Renal cortical epithelial cell (primary cell): ENCODE measurements around the gene EEPD1. TPM values are rescaled to one million over a fixed set of nuclear protein-coding genes. Genes with fewer than 3 reads are reported as not detected.
"Not testable (repeated sequence)": the region's sequence is repeated elsewhere in the genome, so short reads cannot be mapped to it uniquely, and the experiment has no call there.

Experiments used
- DNase-seq: peaks from one replicate; pipeline ENCODE4 v3.0.0-alpha.2; 2011; ENCODE audit warnings: low read depth
- total RNA-seq: library from RNA; depleted of rRNA; stranded (reverse); fragments of >200 nt; gene quantifications from 2 replicates; pipeline ENCODE4 v1.2.3, GENCODE V29; 2014

The EEPD1 gene
- total RNA-seq, 1 donor from 2014 or later: 3.7 TPM

GRCh38 chr7:36214608-36215456, 61.8 kb downstream of the EEPD1 start:
- DNase-seq: no peak

DNA sequence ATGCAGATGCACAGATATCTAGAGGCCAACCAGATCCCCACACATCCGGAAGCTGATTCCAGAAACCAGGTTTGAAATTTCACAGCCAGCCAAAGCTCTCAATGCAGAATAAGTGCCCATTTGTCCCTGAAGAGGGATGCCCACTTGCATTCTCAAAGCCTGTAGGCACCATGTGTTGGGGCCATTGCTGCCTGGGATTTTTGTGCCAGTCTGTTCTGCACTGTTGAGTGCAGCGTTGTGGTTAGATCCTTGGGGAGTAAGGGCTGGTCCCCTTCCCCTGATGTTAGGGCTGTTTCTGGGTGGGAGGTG, 62.4 kb downstream of the EEPD1 start:
- no peak for DNase-seq

DNA sequence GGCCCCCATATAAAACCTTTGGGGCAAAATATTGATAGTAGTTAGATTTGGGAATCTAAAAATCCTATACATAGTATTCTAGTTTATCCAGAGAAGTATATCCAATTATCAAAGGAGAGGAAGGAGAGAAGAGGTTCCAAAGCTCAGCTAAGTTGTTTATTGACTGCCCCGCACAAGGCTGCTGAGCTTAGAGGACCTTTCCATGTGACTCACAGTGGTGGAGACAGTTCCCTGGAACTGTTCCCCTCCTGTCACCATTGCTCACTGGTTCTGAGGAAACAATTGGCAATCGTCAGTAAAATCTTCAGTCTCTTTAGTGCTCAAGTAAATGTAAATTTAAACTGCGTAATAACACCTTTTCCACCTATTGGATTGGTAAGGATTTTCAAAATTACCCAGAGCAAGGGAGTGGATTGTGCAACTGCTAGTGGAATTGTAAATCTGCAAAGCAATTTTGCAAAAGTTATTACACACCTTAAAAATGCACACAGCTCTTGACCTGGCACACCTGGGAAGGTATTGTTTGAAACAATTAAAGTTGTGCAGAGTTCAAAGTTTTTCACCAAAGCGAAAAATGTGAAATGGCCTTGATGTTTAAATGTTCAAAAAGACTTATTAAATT, 63.1 kb downstream of the EEPD1 start:
- no peak for DNase-seq

DNA sequence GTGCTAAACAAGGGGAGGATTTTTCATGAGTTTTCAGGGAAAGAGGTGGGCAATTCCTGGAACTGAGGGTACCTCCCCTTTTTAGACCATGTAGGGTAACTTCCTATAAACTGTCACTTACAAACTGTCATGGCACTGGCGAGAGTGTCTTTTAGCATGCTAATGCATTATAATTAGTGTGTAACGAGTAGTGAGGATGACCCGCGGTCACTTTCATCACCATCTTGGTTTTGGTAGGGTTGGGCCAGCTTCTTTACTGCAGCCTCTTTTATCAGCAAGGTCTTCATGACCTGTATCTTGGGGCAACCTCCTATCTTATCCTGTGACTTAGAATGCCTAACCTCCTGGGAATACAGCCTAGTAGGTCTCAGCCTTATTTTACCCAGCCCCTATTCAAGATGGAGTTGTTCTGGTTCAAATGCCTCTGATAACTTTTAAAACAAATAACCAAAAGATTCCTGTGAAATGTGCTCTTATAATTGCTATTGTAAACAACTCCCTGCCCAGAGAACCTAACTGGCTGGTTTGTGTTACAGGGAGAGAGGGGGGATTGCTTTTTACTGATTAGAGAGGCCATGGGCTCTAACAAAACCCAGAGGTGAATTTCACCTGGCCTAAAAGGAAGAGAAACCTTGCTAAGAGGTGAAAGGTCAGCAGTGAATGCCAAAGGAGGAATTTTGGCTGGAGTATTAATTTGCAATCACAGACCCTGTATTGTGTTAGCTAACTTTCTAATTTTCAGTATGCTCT, 64.3 kb downstream of the EEPD1 start:
- DNase-seq: no peak

GRCh38 chr7:36217961-36218284, 64.9 kb downstream of the EEPD1 start:
- DNase-seq: no peak

GRCh38 chr7:36219429-36219828, 66.4 kb downstream of the EEPD1 start:
- DNase-seq: no peak

GRCh38 chr7:36223851-36224250, 70.8 kb downstream of the EEPD1 start:
- DNase-seq: no peak

DNA sequence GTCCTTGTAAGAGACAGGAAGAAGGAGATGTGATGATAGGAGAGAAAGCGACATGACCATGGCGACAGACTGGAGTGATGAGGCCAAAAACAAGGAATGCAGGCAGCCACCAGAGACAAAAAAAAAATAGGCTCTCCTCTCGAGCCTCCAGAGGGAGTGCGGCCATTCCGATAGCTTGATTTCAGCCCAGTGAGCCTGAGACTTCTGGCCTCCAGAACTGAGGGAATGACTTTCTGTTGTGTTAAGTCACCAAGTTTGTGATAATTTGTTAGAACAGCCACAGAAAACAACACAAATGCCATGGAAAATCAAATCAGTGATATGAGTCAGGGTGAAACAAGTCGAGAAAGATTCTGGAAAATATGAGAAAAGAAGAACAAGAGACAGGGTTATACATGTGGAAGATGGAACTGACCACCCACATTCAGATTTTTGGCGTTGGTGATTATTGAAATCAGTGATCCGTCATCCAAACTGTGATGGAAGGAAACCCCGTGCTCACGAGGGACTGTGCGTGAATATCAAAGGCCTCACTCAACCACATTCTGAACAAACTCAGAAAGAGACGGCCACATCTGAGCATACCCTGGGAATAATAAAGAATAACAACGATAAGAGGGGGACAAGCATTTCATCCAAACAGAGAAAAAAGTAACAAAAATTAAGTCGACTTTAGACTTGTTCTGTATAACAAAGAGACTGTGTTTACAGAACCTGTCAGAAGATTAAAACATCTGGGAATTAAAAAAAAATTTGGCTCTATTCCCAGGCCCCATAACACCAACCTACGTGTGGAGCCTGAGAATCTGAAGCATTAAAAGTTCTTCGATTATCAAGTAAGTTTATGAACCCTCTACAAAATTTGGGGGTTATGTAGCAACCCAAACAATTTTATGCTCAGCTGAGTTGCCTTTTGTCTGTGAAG, 72.1 kb downstream of the EEPD1 start:
- DNase-seq: no peak

DNA sequence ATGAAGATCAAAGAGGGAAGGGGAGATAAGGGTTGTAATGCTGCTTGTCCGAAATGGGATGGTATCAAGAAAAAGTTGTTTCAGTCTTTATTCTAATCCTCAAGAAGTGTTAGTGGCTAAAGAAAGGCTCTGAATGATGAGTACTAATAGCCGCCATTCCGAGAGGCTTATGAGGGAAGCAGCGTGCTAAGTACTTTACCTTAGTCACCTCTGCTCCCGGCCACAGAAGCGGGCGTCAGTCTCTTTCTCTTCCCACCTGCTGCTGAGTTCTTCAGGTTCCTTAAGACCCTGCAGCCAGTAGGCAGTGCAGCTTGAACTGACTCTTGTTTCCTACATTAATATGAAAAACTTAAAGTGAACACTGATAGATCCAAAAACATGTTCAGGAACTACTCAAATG, 73.1 kb downstream of the EEPD1 start:
- no peak for DNase-seq

- DNase-seq: no peak
These were observed 74.2 kb downstream of the EEPD1 start for GRCh38 chr7:36227223-36227622.

GRCh38 chr7:36228039-36228438, 75.0 kb downstream of the EEPD1 start:
- no peak for DNase-seq

DNA sequence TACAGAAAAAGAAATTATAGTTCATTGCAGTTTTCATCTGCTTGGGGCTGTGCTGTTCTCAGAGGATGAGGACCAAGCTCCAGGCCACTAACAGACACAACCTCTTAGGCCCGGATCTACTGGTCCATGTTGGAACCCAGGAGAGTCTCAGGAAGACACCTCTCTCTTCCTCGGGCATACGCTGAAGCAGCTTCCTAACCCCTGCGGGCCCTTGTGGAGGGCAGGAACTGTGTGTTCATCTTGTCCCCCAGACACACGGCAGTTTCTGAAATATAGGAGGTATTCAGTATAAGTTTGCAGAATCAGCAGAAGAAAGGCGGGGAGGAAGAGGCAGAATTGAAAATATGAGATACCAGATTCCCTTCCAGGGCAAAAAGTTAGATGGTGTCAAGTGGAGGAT, 78.4 kb downstream of the EEPD1 start:
- no peak for DNase-seq

- DNase-seq: no peak
These were observed 79.5 kb downstream of the EEPD1 start for GRCh38 chr7:36232555-36232954.

DNA sequence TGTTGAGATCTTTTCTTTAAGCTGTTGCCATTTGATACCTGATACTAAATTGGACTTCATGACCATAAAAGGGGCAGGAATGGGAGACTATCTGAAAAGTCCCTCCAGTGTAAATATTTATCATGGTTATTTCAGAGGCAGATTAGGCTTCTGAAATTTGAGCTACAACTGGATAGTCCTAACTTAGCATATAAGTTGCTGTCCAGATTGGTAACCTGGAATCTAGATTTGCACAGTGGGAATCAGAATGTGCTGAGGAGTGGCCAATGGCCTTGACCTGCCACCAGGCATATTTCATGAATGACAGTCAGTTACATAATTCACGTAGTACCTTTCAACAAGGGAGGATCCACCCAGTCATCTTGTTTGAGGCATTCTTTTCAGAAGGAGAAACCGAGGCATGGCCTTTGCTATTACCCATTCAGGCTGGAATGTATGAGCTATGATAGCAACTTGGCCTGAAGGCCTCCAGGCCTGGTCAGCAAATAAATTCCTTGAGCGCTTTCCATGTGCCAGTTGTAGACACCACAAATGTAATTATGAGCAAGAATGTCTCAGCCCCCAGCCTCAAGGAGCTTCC, 80.0 kb downstream of the EEPD1 start:
- DNase-seq: no peak

GRCh38 chr7:36236073-36236472, 83.0 kb downstream of the EEPD1 start:
- no peak for DNase-seq

- no peak for DNase-seq
These were observed 85.1 kb downstream of the EEPD1 start for GRCh38 chr7:36238138-36238537.

GRCh38 chr7:36243356-36243755, 90.3 kb downstream of the EEPD1 start:
- not testable (repeated sequence) for DNase-seq

GRCh38 chr7:36244001-36244400, 90.9 kb downstream of the EEPD1 start:
- DNase-seq: not testable (repeated sequence)

DNA sequence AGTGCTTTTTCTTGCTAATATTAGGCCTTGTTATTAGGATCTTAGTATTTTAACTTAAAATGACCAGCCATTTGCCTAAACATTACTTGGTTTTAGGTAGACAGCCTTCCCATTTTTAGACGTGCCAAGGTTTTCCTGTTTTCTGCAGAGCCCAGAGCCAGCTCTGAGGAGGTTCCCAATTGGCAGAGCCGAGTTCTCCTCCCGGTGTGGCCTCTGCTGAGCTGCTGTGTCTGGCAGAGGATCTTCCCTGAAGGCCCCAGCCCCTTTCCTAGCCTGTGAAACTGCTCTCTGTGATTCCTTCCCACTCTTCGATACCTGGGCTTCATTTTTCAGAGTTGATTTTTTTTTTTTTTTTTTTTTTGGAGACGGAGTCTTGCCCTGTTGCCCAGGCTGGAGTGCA, 91.4 kb downstream of the EEPD1 start:
- DNase-seq: no peak

- DNase-seq: no peak
These were observed 92.7 kb downstream of the EEPD1 start for GRCh38 chr7:36245684-36246299.

DNA sequence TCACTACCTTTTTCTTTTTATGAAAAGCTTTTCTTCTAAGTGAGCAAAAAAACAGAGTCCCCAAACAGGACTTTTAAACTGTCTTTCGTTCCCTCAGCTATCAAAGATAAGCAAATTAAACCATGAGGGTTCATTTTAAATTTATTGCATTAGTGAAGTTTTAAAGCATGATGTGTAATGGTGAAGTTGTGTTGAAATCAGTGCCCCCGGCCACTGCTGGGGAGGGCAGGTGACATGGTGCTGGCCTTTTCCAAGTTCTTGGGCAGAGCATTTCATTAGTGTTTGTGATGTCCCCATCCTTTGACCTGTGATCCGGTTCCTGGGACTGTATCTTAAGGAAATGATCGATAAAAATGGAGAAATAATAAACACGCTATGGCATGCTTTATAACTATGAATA, 96.0 kb downstream of the EEPD1 start:
- no peak for DNase-seq
